Measurements from ENCODE around the gene PPP1CB.

The PPP1CB gene

GRCh38 chr2:28833740-28834470 is 82.3 kb downstream of the PPP1CB start:
- Histone ChIP-seq H3K36me3 (ENCODE audit: control insufficient read depth in 2 of 2, insufficient read depth in 1 of 2, low read length in 2 of 2) (no peaks in the 10 kb centered on the region), H3K4me3 (ENCODE audit: low read depth, low read length) (no peak overlapping the region), H3K27ac (ENCODE audit: extremely low read depth, low read depth, low read length) (no peak overlapping the region), H3K9me3 (ENCODE audit: control insufficient read depth, insufficient read depth, low read depth, low read length) (no peaks in the 10 kb centered on the region), H3K4me1 (ENCODE audit: control insufficient read depth, insufficient read depth, low read length) (peaks cover 6% of the 10 kb centered on the region)
- CTCF ChIA-PET, result interaction anchor here (0.6 to 1.3 kb wide), 6 partner anchors 12 to 432 kb away, joined by 3 to 6 read pairs (median 3); no protein-coding TSS in a partner anchor
- POLR2A ChIA-PET, result no interaction called here
- TF ChIP-seq ZSCAN4 (tag by site-specific recombination; IDR thresholded peaks at IDR 0.05) (peak; percentile 30; the same call in 1 of the 2 replicates), ZNF645 (tag by site-specific recombination; IDR thresholded peaks at IDR 0.05) (no peak), ZNF596 (tag by site-specific recombination; IDR thresholded peaks at IDR 0.05) (no peak), ZNF202 (tag by site-specific recombination; IDR thresholded peaks at IDR 0.05; ENCODE audit: borderline replicate concordance) (no peak), ZNF792 (tag by site-specific recombination; IDR thresholded peaks at IDR 0.05) (no peak), ZNF239 (tag by site-specific recombination; IDR thresholded peaks at IDR 0.05) (no peak), ZSCAN18 (tag by site-specific recombination; IDR thresholded peaks at IDR 0.05) (no peak), ZNF223 (tag by site-specific recombination; IDR thresholded peaks at IDR 0.05) (no peak), KLF9 (tag by site-specific recombination; IDR thresholded peaks at IDR 0.05; ENCODE audit: low read depth) (no peak)

GRCh38 chr2:28835781-28836180 is 84.2 kb downstream of the PPP1CB start:
- ChIA-PET POLR2A (no interaction called here), CTCF (interaction anchor here (0.8 kb wide), 1 partner anchor 269 kb away, joined by 4 read pairs; no protein-coding TSS in a partner anchor)
- Histone ChIP-seq H3K4me1 (ENCODE audit: control insufficient read depth, insufficient read depth, low read length) (peaks cover 6% of the 10 kb centered on the region), H3K27ac (ENCODE audit: extremely low read depth, low read depth, low read length) (no peak overlapping the region), H3K4me3 (ENCODE audit: low read depth, low read length) (no peak overlapping the region), H3K36me3 (ENCODE audit: control insufficient read depth in 2 of 2, insufficient read depth in 1 of 2, low read length in 2 of 2) (no peaks in the 10 kb centered on the region), H3K9me3 (ENCODE audit: control insufficient read depth, insufficient read depth, low read depth, low read length) (no peaks in the 10 kb centered on the region)
- no peak for TF ChIP-seq ZNF169 (tag by site-specific recombination; IDR thresholded peaks at IDR 0.05)
- no peak for TF ChIP-seq AEBP2 (tag by site-specific recombination; IDR thresholded peaks at IDR 0.05; ENCODE audit: borderline replicate concordance)
- TF ChIP-seq ZNF221 (tag by site-specific recombination; IDR thresholded peaks at IDR 0.05; ENCODE audit: borderline replicate concordance), result no peak
- TF ChIP-seq ZNF776 (tag by site-specific recombination; IDR thresholded peaks at IDR 0.05; ENCODE audit: borderline replicate concordance), result no peak
- TF ChIP-seq ZNF341 (tag by site-specific recombination; IDR thresholded peaks at IDR 0.05; ENCODE audit: low read depth), result peak; percentile 43

- Histone ChIP-seq H3K4me3 (ENCODE audit: low read depth, low read length) (no peak overlapping the region), H3K4me1 (ENCODE audit: control insufficient read depth, insufficient read depth, low read length) (peaks cover 6% of the 10 kb centered on the region), H3K27ac (ENCODE audit: extremely low read depth, low read depth, low read length) (no peak overlapping the region), H3K36me3 (ENCODE audit: control insufficient read depth in 2 of 2, insufficient read depth in 1 of 2, low read length in 2 of 2) (peaks cover 0 to 3% of the 10 kb centered on the region in 2 experiments; a peak in 1 of 3 replicates), H3K9me3 (ENCODE audit: control insufficient read depth, insufficient read depth, low read depth, low read length) (no peaks in the 10 kb centered on the region)
- TF ChIP-seq HOXC10 (CRISPR knock-in tag; IDR thresholded peaks at IDR 0.05) (no peak), ZNF548 (tag by site-specific recombination; IDR thresholded peaks at IDR 0.05) (no peak), ZNF146 (tag by site-specific recombination; IDR thresholded peaks at IDR 0.05) (no peak), ZNF138 (tag by site-specific recombination; IDR thresholded peaks at IDR 0.05; ENCODE audit: borderline replicate concordance) (no peak), ZNF174 (tag by site-specific recombination; IDR thresholded peaks at IDR 0.05) (no peak), ZNF404 (tag by site-specific recombination; IDR thresholded peaks at IDR 0.05) (no peak), ZSCAN23 (tag by site-specific recombination; IDR thresholded peaks at IDR 0.05) (no peak), ZBTB26 (tag by site-specific recombination; optimal IDR thresholded peaks at IDR 0.05) (no peak), ZBTB1 (tag by site-specific recombination; IDR thresholded peaks at IDR 0.05) (no peak), ZNF658 (tag by site-specific recombination; IDR thresholded peaks at IDR 0.05) (no peak)
- POLR2A ChIA-PET, result no interaction called here
- CTCF ChIA-PET, result interaction anchor here (0.9 kb wide), 1 partner anchor 19 kb away, joined by 3 read pairs; no protein-coding TSS in a partner anchor
These were observed 87.3 kb downstream of the PPP1CB start for GRCh38 chr2:28838971-28839370.

Measured in HEK293 (cell line).